RCC 7860 (cell line): ENCODE data around the gene GRHL3.

Experiments used
- DNase-seq: peaks from one replicate; pipeline ENCODE4 v3.0.0-alpha.2; 2015; ENCODE audit warnings: low spot score
- FAIRE-seq: peaks from 2 replicates; lab custom pipeline; 2012; peaks lifted over from hg19 to GRCh38; lab: Jason Lieb, UNC

GRHL3 gene

GRCh38 chr1:24391882-24392603, 72.9 kb downstream of the GRHL3 start:
- no peak for FAIRE-seq
- no peak for DNase-seq

GRCh38 chr1:24392604-24392946, 73.4 kb downstream of the GRHL3 start:
- DNase-seq: no peak
- no peak for FAIRE-seq

GRCh38 chr1:24392982-24393650, 74.0 kb downstream of the GRHL3 start:
- DNase-seq (no peak), FAIRE-seq (no peak)

- peak; percentile 74 for DNase-seq
- FAIRE-seq: peak; percentile 86
Observed at GRCh38 chr1:24393892-24394291, 74.7 kb downstream of the GRHL3 start.

- FAIRE-seq: no peak
- DNase-seq: no peak
Observed at GRCh38 chr1:24400065-24400464, 80.9 kb downstream of the GRHL3 start.

GRCh38 chr1:24403806-24404205, 84.6 kb downstream of the GRHL3 start:
- no peak for DNase-seq
- no peak for FAIRE-seq
